ENCODE results near the gene CLDN9. TPM values are rescaled to one million over a fixed set of nuclear protein-coding genes. Genes with fewer than 3 reads are reported as not detected.

The CLDN9 gene
- total and polyA plus RNA-seq, 9 of the 15 experiments (the other 6 are each of a cell fraction or from before 2014, with no cell fraction given), result 0.12 to 0.44 (median 0.22) TPM; not detected in 4

DNA sequence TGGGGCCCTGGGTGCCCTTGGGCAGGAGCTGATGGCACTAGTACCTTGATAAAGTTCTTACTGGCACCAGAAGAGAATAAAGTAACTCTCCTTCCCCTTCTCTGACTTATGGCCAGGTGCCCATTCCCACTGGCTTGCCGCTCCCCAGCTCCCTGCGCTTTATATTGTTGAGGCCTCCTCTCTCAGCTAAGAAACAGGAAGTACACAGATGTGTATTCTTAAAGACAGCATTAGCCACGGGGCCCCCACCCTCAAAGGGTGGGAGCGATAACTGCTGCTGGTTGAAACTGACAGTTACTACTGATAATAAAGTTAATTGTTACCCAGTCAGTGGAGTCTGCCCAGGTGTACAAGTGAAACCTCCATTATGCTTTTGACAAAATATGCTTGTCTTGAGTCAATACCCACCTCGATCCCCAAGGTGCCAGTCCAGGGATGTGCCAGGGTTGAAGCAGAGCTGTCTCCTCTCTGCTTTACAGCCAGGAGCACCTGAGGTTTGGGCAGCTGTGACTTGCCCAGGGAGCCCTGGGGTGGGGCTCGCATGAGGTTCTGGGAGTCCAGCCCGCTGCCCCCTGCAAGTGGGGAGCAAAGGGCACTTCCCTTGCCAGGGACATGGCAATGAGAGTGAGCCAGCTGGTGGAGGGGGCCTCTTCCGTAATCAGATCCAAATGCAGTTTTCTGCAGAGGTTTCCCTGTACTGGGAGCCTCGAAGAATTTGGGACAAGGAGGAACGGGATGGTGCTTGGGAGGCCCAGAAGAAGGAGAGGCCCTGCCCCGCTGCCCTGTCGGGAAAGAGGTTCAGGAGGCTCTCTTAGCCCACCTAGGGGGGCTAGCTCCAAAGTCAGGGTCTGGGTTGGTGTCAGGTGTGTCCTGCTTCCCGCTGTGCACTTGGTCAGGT is 5.4 kb upstream of the CLDN9 start (continued):
- TF ChIP-seq, protein P1, sequence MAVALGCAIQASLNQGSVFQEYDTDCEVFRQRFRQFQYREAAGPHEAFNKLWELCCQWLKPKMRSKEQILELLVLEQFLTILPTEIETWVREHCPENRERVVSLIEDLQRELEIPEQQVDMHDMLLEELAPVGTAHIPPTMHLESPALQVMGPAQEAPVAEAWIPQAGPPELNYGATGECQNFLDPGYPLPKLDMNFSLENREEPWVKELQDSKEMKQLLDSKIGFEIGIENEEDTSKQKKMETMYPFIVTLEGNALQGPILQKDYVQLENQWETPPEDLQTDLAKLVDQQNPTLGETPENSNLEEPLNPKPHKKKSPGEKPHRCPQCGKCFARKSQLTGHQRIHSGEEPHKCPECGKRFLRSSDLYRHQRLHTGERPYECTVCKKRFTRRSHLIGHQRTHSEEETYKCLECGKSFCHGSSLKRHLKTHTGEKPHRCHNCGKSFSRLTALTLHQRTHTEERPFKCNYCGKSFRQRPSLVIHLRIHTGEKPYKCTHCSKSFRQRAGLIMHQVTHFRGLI (CRISPR knock-in tag; IDR thresholded peaks at IDR 0.05), result no peak
- TF ChIP-seq BRCA1 (IDR thresholded peaks at IDR 0.05) (no peak), BRCA1 (CRISPR knock-in tag; IDR thresholded peaks at IDR 0.05) (no peak), MAFK (IDR thresholded peaks at IDR 0.05; ENCODE audit: low read length) (no peak), GATAD2B (IDR thresholded peaks at IDR 0.05; ENCODE audit: borderline replicate concordance) (no peak), BHLHE40 (IDR thresholded peaks at IDR 0.05; ENCODE audit: low read length) (no peak), TCFL5 (CRISPR knock-in tag; conservative IDR thresholded peaks at IDR 0.05) (no peak), NELFE (IDR thresholded peaks at IDR 0.05; ENCODE audit: insufficient read depth, insufficient read length) (no peak), KHSRP (IDR thresholded peaks at IDR 0.05) (no peak), NFRKB (IDR thresholded peaks at IDR 0.05; ENCODE audit: low read depth) (no peak; the same call in none of the 2 replicates), TAL1 (IDR thresholded peaks at IDR 0.05) (no peak), BRD9 (IDR thresholded peaks at IDR 0.05; ENCODE audit: low read depth, partially characterized antibody) (no peak), KLF1 (tag; IDR thresholded peaks at IDR 0.05) (no peak), ZFP36 (IDR thresholded peaks at IDR 0.05; ENCODE audit: low read depth, low read length, partially characterized antibody) (no peak), CREB1 (IDR thresholded peaks at IDR 0.05) (0 out of 2 replicates have a peak, but pooled peaks have one; percentile 11), CREB1 (CRISPR knock-in tag; IDR thresholded peaks at IDR 0.05) (0 out of 2 replicates have a peak, but pooled peaks have one; percentile 27), ZBTB5 (IDR thresholded peaks at IDR 0.05) (no peak), SMAD1 (IDR thresholded peaks at IDR 0.05; ENCODE audit: low read depth, low read length, partially characterized antibody) (no peak), NRF1 (conservative IDR thresholded peaks at IDR 0.05 in 1 of 2, IDR thresholded peaks at IDR 0.05 in 1 of 2) (peak in 1 of 2 experiments; percentile 14; a peak in 1 of 4 replicates), GTF2F1 (IDR thresholded peaks at IDR 0.05; ENCODE audit: low read depth, low read length) (no peak), GATA2 (CRISPR knock-in tag; IDR thresholded peaks at IDR 0.05) (no peak), BCOR (IDR thresholded peaks at IDR 0.05) (no peak), WHSC1 (IDR thresholded peaks at IDR 0.05; ENCODE audit: low read length) (no peak), BACH1 (tag; IDR thresholded peaks at IDR 0.05) (no peak), KLF16 (IDR thresholded peaks at IDR 0.05) (no peak)
- TF ChIP-seq, protein P2, sequence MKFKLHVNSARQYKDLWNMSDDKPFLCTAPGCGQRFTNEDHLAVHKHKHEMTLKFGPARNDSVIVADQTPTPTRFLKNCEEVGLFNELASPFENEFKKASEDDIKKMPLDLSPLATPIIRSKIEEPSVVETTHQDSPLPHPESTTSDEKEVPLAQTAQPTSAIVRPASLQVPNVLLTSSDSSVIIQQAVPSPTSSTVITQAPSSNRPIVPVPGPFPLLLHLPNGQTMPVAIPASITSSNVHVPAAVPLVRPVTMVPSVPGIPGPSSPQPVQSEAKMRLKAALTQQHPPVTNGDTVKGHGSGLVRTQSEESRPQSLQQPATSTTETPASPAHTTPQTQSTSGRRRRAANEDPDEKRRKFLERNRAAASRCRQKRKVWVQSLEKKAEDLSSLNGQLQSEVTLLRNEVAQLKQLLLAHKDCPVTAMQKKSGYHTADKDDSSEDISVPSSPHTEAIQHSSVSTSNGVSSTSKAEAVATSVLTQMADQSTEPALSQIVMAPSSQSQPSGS (CRISPR knock-in tag; IDR thresholded peaks at IDR 0.05), result no peak
- TF ChIP-seq, protein P3, sequence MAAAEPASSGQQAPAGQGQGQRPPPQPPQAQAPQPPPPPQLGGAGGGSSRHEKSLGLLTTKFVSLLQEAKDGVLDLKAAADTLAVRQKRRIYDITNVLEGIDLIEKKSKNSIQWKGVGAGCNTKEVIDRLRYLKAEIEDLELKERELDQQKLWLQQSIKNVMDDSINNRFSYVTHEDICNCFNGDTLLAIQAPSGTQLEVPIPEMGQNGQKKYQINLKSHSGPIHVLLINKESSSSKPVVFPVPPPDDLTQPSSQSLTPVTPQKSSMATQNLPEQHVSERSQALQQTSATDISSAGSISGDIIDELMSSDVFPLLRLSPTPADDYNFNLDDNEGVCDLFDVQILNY (CRISPR knock-in tag; IDR thresholded peaks at IDR 0.05), result no peak
